ENCODE measurements around the gene PTPRN2. TPM values are rescaled to one million over a fixed set of nuclear protein-coding genes. Genes with fewer than 3 reads are reported as not detected.

PTPRN2 gene
- total RNA-seq, 1 donor from 2014 or later = 32.2 TPM

- Mint-ChIP-seq H3K27ac (ENCODE audit: unreplicated experiment) (no peak overlapping the region), H3K27me3 (ENCODE audit: low read depth) (no peaks in the 10 kb centered on the region), H3K4me3 (no peak overlapping the region), H3K36me3 (ENCODE audit: low read depth) (peaks cover 18% of the 10 kb centered on the region), H3K4me1 (peaks cover 27% of the 10 kb centered on the region), H3K9me3 (no peaks in the 10 kb centered on the region)
- DNase-seq (ENCODE audit: low read depth, low spot score) = no peak
- no peak for TF ChIP-seq CTCF (conservative IDR thresholded peaks at IDR 0.05)
Measured at GRCh38 chr7:157580324-157580723, 1007.3 kb downstream of the PTPRN2 start.

DNA sequence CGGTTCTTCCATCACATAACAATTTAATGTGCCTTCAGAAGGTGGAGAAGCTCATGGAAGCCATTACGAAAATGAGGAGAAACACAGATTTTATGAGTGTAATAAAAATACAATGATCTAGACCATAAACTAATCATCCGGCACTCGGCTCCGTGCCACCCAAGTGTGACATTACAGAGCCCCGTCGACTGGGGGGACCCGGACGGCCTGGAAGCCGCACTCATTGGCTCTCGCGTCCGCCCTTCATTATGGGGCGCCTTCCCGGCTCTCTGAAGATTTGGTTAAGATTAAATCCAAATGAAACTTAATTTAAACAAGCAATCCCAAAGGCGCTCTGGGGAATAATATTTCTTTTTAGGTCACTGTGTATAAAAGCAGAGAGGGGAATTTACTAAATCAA is 1008.2 kb downstream of the PTPRN2 start:
- H3K27me3 Mint-ChIP-seq (ENCODE audit: low read depth) = no peaks in the 10 kb centered on the region
- DNase-seq (ENCODE audit: low read depth, low spot score) = no peak

DNA sequence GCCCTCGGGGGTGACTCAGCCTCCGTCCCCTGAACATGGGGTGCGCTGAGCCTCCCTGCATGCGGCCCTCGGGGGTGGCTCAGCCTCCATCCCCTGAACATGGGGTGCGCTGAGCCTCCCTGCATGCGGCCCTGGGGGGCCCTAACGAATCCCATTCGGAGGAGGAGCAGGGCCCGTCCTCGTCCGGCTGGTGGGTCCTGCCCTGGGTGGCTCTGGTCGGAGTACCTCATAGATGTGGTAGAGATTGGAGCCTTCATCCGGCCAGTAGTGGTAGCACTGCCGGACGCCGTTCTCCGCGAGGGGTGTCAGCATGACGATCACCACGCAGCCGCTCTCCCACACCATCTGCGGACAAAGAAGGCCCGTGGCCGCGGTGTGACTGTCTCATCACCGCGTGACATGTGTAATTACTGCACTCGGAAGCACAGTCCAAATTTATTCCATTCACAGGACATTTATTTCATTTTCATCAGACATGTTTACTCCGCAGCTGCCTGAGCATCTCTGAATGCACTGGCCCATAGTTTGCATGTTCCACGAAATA is 1009.8 kb downstream of the PTPRN2 start:
- DNase-seq (ENCODE audit: low read depth, low spot score) = no peak
- H3K4me3 Mint-ChIP-seq = no peak overlapping the region
- H3K4me1 Mint-ChIP-seq = peaks cover 36% of the 10 kb centered on the region
- H3K27me3 Mint-ChIP-seq (ENCODE audit: low read depth) = no peaks in the 10 kb centered on the region
- peaks cover 11% of the 10 kb centered on the region for H3K36me3 Mint-ChIP-seq (ENCODE audit: low read depth)
- H3K27ac Mint-ChIP-seq (ENCODE audit: unreplicated experiment) = peak overlapping the region; percentile 72
- no peaks in the 10 kb centered on the region for H3K9me3 Mint-ChIP-seq
- TF ChIP-seq CTCF (conservative IDR thresholded peaks at IDR 0.05) = no peak

More for the DNA sequence above, 1008.2 kb downstream of the PTPRN2 start:
- no peak overlapping the region for H3K27ac Mint-ChIP-seq (ENCODE audit: unreplicated experiment)
- no peak for TF ChIP-seq CTCF (conservative IDR thresholded peaks at IDR 0.05)
- H3K9me3 Mint-ChIP-seq = no peaks in the 10 kb centered on the region
- H3K4me1 Mint-ChIP-seq = peaks cover 33% of the 10 kb centered on the region
- H3K36me3 Mint-ChIP-seq (ENCODE audit: low read depth) = peaks cover 16% of the 10 kb centered on the region
- H3K4me3 Mint-ChIP-seq = no peak overlapping the region

- H3K27ac Mint-ChIP-seq (ENCODE audit: unreplicated experiment) = no peak overlapping the region
- no peak for TF ChIP-seq CTCF (conservative IDR thresholded peaks at IDR 0.05)
- H3K27me3 Mint-ChIP-seq (ENCODE audit: low read depth) = no peaks in the 10 kb centered on the region
- H3K9me3 Mint-ChIP-seq = no peaks in the 10 kb centered on the region
- no peak overlapping the region for H3K4me3 Mint-ChIP-seq
- peaks cover 35% of the 10 kb centered on the region for H3K4me1 Mint-ChIP-seq
- DNase-seq (ENCODE audit: low read depth, low spot score) = no peak
- H3K36me3 Mint-ChIP-seq (ENCODE audit: low read depth) = peaks cover 9% of the 10 kb centered on the region
Measured at GRCh38 chr7:157577061-157577460, 1010.6 kb downstream of the PTPRN2 start.

DNA sequence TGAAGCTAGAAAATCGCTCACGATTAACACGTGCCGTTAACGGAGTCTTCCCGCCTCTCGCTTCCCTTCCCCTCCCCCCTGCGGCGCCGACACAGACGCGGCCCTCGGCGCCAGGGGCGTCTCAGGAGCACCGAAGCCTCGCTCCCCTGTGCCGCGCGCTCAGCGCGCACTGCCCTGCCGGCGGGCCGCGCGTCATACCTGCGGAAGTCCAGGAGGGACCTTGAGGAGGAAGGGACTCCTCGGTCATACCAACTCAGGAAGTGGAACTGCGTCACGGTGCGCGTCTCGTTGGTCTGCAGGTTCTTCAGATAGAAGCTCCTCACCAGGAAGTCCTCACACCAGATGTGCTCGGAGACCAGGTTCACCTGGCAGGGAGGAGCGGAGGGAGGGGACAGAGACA is 1011.2 kb downstream of the PTPRN2 start:
- no peaks in the 10 kb centered on the region for H3K9me3 Mint-ChIP-seq
- no peak for DNase-seq (ENCODE audit: low read depth, low spot score)
- no peak for TF ChIP-seq CTCF (conservative IDR thresholded peaks at IDR 0.05)
- no peak overlapping the region for H3K27ac Mint-ChIP-seq (ENCODE audit: unreplicated experiment)
- H3K4me1 Mint-ChIP-seq = peaks cover 33% of the 10 kb centered on the region
- H3K36me3 Mint-ChIP-seq (ENCODE audit: low read depth) = peaks cover 8% of the 10 kb centered on the region
- no peaks in the 10 kb centered on the region for H3K27me3 Mint-ChIP-seq (ENCODE audit: low read depth)
- no peak overlapping the region for H3K4me3 Mint-ChIP-seq
